Stimulated activated CD8-positive, alpha-beta memory T cell treated with anti-CD3 and anti-CD28 coated beads, Interleukin-15, amount 100 ng/mL, for 48 hours (primary cell): ENCODE data around the gene CLMP.
"Not testable (repeated sequence)": the region's sequence is repeated elsewhere in the genome, so short reads cannot be mapped to it uniquely, and the experiment has no call there.

ENCODE experiments used
- DNase-seq, 2 donors: peaks; one replicate each; pipeline ENCODE4 v3.0.0-alpha.2; 2020; ENCODE audit warnings: low read depth in 2 of 2

Gene CLMP

GRCh38 chr11:123135863-123136446, 59.1 kb downstream of the CLMP start:
- no peak for DNase-seq

- DNase-seq = no peak
Measured at GRCh38 chr11:123132881-123133280, 62.2 kb downstream of the CLMP start.

GRCh38 chr11:123132034-123132766, 62.8 kb downstream of the CLMP start:
- DNase-seq = not testable (repeated sequence)

GRCh38 chr11:123129920-123130319, 65.1 kb downstream of the CLMP start:
- DNase-seq = no peak

- DNase-seq = no peak
Measured at GRCh38 chr11:123125169-123125568, 69.9 kb downstream of the CLMP start.

- DNase-seq = no peak
Measured at GRCh38 chr11:123122852-123123251, 72.2 kb downstream of the CLMP start.

- DNase-seq = no peak
Measured at GRCh38 chr11:123122341-123122740, 72.7 kb downstream of the CLMP start.

- no peak for DNase-seq
Measured at GRCh38 chr11:123116486-123116885, 78.6 kb downstream of the CLMP start.

GRCh38 chr11:123111465-123111864, 83.6 kb downstream of the CLMP start:
- no peak for DNase-seq

- DNase-seq = no peak
Measured at GRCh38 chr11:123110397-123110796, 84.7 kb downstream of the CLMP start.

- DNase-seq = no peak
Measured at GRCh38 chr11:123107945-123108495, 87.0 kb downstream of the CLMP start.

- DNase-seq = no peak
Measured at GRCh38 chr11:123104697-123105096, 90.4 kb downstream of the CLMP start.

- DNase-seq = no peak
Measured at GRCh38 chr11:123103326-123103980, 91.6 kb downstream of the CLMP start.

- no peak for DNase-seq
Measured at GRCh38 chr11:123100379-123101085, 94.5 kb downstream of the CLMP start.

- no peak for DNase-seq
Measured at GRCh38 chr11:123098990-123099389, 96.1 kb downstream of the CLMP start.

- DNase-seq = no peak
Measured at GRCh38 chr11:123093739-123094138, 101.3 kb downstream of the CLMP start.

GRCh38 chr11:123091506-123091905, 103.5 kb downstream of the CLMP start:
- no peak for DNase-seq

- DNase-seq = not testable (repeated sequence)
Measured at GRCh38 chr11:123090168-123090567, 104.9 kb downstream of the CLMP start.

GRCh38 chr11:123088896-123089295, 106.2 kb downstream of the CLMP start:
- not testable (repeated sequence) for DNase-seq

GRCh38 chr11:123087657-123088056, 107.4 kb downstream of the CLMP start:
- not testable (repeated sequence) for DNase-seq

- no peak for DNase-seq
Measured at GRCh38 chr11:123086305-123086704, 108.7 kb downstream of the CLMP start.

GRCh38 chr11:123085497-123085896, 109.6 kb downstream of the CLMP start:
- DNase-seq = no peak
